ENCODE measurements around the gene ISG20.

- TF ChIP-seq CTCF (IDR thresholded peaks at IDR 0.05; ENCODE audit: low read depth, low read length) (no peak), EZH2phosphoT487 (IDR thresholded peaks at IDR 0.05; ENCODE audit: low read depth) (no peak)
Measured at GRCh38 chr15:88613074-88613944, 25.5 kb upstream of the ISG20 start.
